PC-3 (cell line): ENCODE measurements around the gene INSL3. TPM values are rescaled to one million over a fixed set of nuclear protein-coding genes. Genes with fewer than 3 reads are reported as not detected.

ENCODE experiments used
- ATAC-seq: fragments of 200-7000 bp; cut with Tn5 transposase; 2 replicates; pipeline ENCODE4 v1.9.1; 2020; ENCODE audit warnings: mild to moderate bottlenecking, moderate library complexity
- BruUV-seq: library from RNA; stranded (reverse); fragments of 400-500 nt; replicated peaks from 2 replicates; lab custom pipeline; 2021; lab: Mats Ljungman, UMichigan
- CTCF ChIA-PET: fragments of 300-600 bp; sonication (Branson Sonifier 250); formaldehyde crosslinking; loops from one replicate; lab custom pipeline; 2022; ENCODE audit warnings: antibody characterized with exemption; lab: Charles Lee
- POLR2A ChIA-PET: fragments of 300-600 bp; sonication (Branson Sonifier 250); formaldehyde crosslinking; loops from one replicate; lab custom pipeline; 2022; ENCODE audit warnings: antibody characterized with exemption; ENCODE audit not compliant: unreplicated experiment; lab: Charles Lee
- DNase-seq: peaks from one replicate; pipeline ENCODE4 v3.0.0-alpha.2; 2015
- H2AFZ ChIP-seq: fragments of 300-600 bp; sonication (generic); 2 replicates; pipeline ENCODE4 v1.6.0; 2016; ENCODE audit warnings: antibody characterized with exemption, low read length
- H3F3A ChIP-seq: fragments of 300-600 bp; sonication (generic); one replicate; pipeline ENCODE4 v1.6.0; 2017; ENCODE audit warnings: antibody characterized with exemption, low read length, control low read depth, mild to moderate bottlenecking; ENCODE audit not compliant: unreplicated experiment
- H3K27ac ChIP-seq: fragments of 300-600 bp; sonication (generic); 2 replicates; pipeline ENCODE4 v1.5.1; 2016; ENCODE audit warnings: mild to moderate bottlenecking, low read length
- H3K27me3 ChIP-seq: fragments of 300-600 bp; sonication (generic); 2 replicates; pipeline ENCODE4 v1.6.1; 2016; ENCODE audit warnings: low read length, mixed read lengths
- H3K36me3 ChIP-seq: fragments of 300-600 bp; sonication (generic); 2 replicates; pipeline ENCODE4 v1.6.1; 2016; ENCODE audit warnings: low read depth, mixed run types, low read length, mixed read lengths
- H3K4me1 ChIP-seq: fragments of 300-600 bp; sonication (generic); 2 replicates; pipeline ENCODE4 v1.5.1; 2016; ENCODE audit warnings: low read length; ENCODE audit not compliant: insufficient read depth
- H3K4me2 ChIP-seq: fragments of 300-600 bp; sonication (generic); 2 replicates; pipeline ENCODE4 v1.6.0; 2016; ENCODE audit warnings: low read length
- H3K4me3 ChIP-seq: fragments of 300-600 bp; sonication (generic); 2 replicates; pipeline ENCODE4 v1.5.1; 2016; ENCODE audit warnings: mild to moderate bottlenecking, low read length, mixed read lengths
- H3K79me2 ChIP-seq: fragments of 300-600 bp; sonication (generic); 2 replicates; pipeline ENCODE4 v1.6.1; 2017; ENCODE audit warnings: low read length, mixed read lengths
- H3K9ac ChIP-seq: fragments of 300-600 bp; sonication (generic); 2 replicates; pipeline ENCODE4 v1.6.0; 2016; ENCODE audit warnings: mild to moderate bottlenecking, low read length
- H3K9me2 ChIP-seq: fragments of 300-600 bp; sonication (generic); replicated peaks from 2 replicates; pipeline ENCODE4 v1.6.1; 2016; ENCODE audit warnings: mixed run types, low read length, mixed read lengths
- H3K9me3 ChIP-seq: fragments of 300-600 bp; sonication (generic); 2 replicates; pipeline ENCODE4 v1.6.1; 2016; ENCODE audit warnings: low read length, mixed read lengths
- H4K20me1 ChIP-seq: fragments of 300-600 bp; sonication (generic); 2 replicates; pipeline ENCODE4 v1.6.1; 2016; ENCODE audit warnings: low read length, mixed read lengths
- EZH2 ChIP-seq: fragments of 300-600 bp; sonication (generic); IDR thresholded peaks from one replicate; pipeline ENCODE4 v1.6.1; 2017; ENCODE audit warnings: antibody characterized with exemption, mild to moderate bottlenecking, low read length; ENCODE audit not compliant: unreplicated experiment
- EZH2phosphoT487 ChIP-seq: fragments of 300-600 bp; sonication (generic); IDR thresholded peaks from 2 replicates; pipeline ENCODE4 v1.6.1; 2018; ENCODE audit warnings: mild to moderate bottlenecking, antibody characterized with exemption, low read length, borderline replicate concordance
- intact Hi-C: fragments of 100-400 bp; cut with micrococcal nuclease; formaldehyde crosslinking; loops from 2 replicates; pipeline ENCODE4 v1.9.0; 2023
- total RNA-seq: library from RNA; depleted of rRNA; stranded (reverse); fragments of >200 nt; gene quantifications from 2 replicates; pipeline ENCODE4 v1.2.3, GENCODE V29; 2014
- TF ChIP-seq, protein P1 (sequence below): fragments of 300-600 bp; sonication (generic); conservative IDR thresholded peaks from 2 replicates; pipeline ENCODE4 v1.5.1; 2017; ENCODE audit warnings: antibody characterized with exemption, low read depth, mild to moderate bottlenecking, low read length

The INSL3 gene
- total RNA-seq, 1 experiment from 2014 or later, result not detected

DNA sequence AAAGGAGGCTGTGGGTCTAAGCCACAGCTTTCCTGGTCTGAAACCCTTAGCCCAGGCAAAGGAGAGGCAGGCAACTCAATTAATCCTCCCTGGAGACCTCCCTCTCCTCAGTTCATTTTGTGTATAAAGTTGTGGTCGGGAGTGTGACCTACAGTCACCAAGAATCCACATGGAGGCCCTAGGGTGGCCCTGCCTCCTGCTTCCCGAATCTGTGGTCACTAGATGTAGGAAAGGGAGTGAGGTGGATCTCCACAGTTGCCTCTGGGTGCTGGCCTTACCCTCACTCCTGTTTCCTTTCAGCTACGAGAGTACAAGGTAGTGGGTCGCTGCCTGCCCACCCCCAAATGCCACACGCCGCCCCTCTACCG, 39.7 kb upstream of the INSL3 start:
- ChIA-PET CTCF (interaction anchor here (0.7 kb wide), 1 partner anchor 71 kb away, joined by 3 read pairs; no protein-coding TSS in a partner anchor), POLR2A (interaction anchor here (0.6 kb wide), 1 partner anchor 140 kb away, joined by 3 read pairs; no protein-coding TSS in a partner anchor)
- ATAC-seq (no peak), DNase-seq (no peak)
- Histone ChIP-seq H3K4me3 (peak overlapping the region; percentile 87), H3F3A (peaks cover 39% of the 10 kb centered on the region), H3K79me2 (peaks cover 30% of the 10 kb centered on the region), H2AFZ (no peak overlapping the region), H3K4me2 (peak overlapping the region; percentile 100), H4K20me1 (peaks cover 50% of the 10 kb centered on the region), H3K9ac (peak overlapping the region; percentile 98), H3K27ac (peak overlapping the region; percentile 43; the same call in 1 of the 2 replicates), H3K4me1 (peaks cover 24% of the 10 kb centered on the region), H3K9me2 (no peaks in the 10 kb centered on the region), H3K9me3 (no peaks in the 10 kb centered on the region), H3K27me3 (no peaks in the 10 kb centered on the region), H3K36me3 (peaks cover 47% of the 10 kb centered on the region)
- intact Hi-C loops, result no loop called here
- TF ChIP-seq EZH2phosphoT487, result no peak
- TF ChIP-seq, protein P1, sequence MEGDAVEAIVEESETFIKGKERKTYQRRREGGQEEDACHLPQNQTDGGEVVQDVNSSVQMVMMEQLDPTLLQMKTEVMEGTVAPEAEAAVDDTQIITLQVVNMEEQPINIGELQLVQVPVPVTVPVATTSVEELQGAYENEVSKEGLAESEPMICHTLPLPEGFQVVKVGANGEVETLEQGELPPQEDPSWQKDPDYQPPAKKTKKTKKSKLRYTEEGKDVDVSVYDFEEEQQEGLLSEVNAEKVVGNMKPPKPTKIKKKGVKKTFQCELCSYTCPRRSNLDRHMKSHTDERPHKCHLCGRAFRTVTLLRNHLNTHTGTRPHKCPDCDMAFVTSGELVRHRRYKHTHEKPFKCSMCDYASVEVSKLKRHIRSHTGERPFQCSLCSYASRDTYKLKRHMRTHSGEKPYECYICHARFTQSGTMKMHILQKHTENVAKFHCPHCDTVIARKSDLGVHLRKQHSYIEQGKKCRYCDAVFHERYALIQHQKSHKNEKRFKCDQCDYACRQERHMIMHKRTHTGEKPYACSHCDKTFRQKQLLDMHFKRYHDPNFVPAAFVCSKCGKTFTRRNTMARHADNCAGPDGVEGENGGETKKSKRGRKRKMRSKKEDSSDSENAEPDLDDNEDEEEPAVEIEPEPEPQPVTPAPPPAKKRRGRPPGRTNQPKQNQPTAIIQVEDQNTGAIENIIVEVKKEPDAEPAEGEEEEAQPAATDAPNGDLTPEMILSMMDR, result no peak
- no peak for TF ChIP-seq EZH2
- no TSS peak for BruUV-seq

DNA sequence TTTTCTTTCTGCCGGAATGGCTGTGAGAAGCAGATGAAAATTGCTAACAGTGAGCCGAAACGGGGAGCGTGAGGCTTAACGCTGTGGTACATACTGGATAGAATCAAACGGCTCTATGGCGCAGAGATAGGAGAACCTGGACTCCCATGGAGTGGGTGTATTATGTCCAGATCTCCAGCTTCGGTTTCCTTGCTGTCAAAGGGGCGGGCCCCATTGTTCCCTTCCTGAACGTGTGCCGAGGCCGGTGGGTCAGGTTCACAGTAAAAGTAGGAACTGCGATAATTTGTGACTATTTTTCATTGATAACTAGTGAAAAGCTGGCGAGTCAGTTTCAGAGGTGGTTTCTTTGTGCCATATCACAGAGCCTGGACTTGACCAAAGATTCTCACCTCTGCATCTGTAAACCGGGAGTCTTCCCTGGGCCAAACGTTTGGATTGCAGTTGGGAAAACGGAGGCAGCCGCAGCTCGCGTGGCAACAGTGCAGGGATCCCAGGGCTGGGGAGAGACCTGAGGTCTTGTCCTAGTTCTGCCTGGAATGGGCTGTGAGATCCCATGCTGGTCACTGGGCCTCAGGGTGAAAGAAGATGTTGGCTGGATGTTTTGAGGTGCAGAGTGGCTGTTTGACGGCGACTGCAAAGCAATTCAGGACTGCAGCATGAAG, 39.1 kb upstream of the INSL3 start:
- peak overlapping the region; percentile 98 for H3K9ac ChIP-seq
- no peaks in the 10 kb centered on the region for H3K27me3 ChIP-seq
- TF ChIP-seq, protein P1, result no peak
- TF ChIP-seq EZH2, result no peak
- no peak for TF ChIP-seq EZH2phosphoT487
- peak overlapping the region; percentile 43 for H3K27ac ChIP-seq
- ChIA-PET CTCF (interaction anchor here (0.7 kb wide), 1 partner anchor 72 kb away, joined by 3 read pairs; no protein-coding TSS in a partner anchor), POLR2A (interaction anchor here (0.6 kb wide), 1 partner anchor 141 kb away, joined by 3 read pairs; no protein-coding TSS in a partner anchor)
- peak overlapping the region; percentile 100 for H3K4me2 ChIP-seq
- ATAC-seq, result no peak
- peaks cover 19% of the 10 kb centered on the region for H3K4me1 ChIP-seq
- TSS peak; percentile 61 for BruUV-seq
- intact Hi-C loops, result no loop called here
- H3K9me2 ChIP-seq, result no peaks in the 10 kb centered on the region
- no peak overlapping the region for H2AFZ ChIP-seq
- peaks cover 50% of the 10 kb centered on the region for H4K20me1 ChIP-seq
- H3K36me3 ChIP-seq, result peaks cover 47% of the 10 kb centered on the region
- peak overlapping the region; percentile 87 for H3K4me3 ChIP-seq
- H3K9me3 ChIP-seq, result no peaks in the 10 kb centered on the region
- H3F3A ChIP-seq, result peaks cover 35% of the 10 kb centered on the region
- peaks cover 30% of the 10 kb centered on the region for H3K79me2 ChIP-seq
- no peak for DNase-seq
